ENCODE data around the gene SMIM33.

DNA sequence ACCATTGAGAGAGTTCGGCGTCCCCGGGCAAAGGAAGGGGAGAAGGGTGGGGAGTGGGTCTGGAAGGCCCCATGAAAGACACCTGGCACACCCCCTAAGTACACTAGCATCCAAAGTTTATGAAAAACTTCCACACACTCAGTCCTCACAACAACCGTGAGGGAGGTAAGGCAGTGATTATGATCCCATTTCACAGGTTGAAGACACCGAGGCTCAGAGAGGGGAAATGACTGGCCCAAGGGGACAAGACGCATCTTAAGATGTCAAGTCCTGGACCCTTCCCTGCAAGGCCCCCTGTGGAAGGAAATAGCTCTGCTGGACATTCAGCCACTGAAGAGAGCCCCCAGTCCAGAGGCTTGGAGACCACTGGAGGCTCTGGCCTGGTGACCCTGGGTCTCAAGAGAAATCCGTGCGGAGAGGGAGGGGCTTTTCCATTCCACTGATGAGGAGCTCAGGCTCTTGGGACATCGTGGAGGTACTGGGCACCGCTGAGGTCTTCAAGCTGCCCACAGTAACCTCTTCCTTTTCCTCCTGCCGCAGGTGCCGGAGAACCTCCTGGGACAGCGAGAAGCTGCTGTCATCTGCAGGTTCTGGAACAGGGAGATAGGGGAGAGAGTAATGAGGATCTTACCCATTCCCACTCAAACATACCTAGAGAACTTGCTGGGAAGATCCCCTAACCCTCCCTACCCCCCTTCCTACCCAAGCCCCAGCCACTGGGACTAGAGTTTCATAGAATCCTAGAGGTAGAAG lies 5.2 kb downstream of the SMIM33 start:
- TF ChIP-seq CTCF (IDR thresholded peaks at IDR 0.05) (no peak), POLR2A (IDR thresholded peaks at IDR 0.05) (no peak)
